Adrenal gland (tissue), 5 donors: ENCODE results near the gene MID1.

ENCODE experiments used
- CTCF ChIP-seq, 6 experiments: fragments of 450-650 bp in 4 of 6; fragments of 200-600 bp in 2 of 6; sonication (generic) in 1 of 6; IDR thresholded peaks; 1 replicate in 5 of 6; 2 replicates in 1 of 6; pipeline versions ENCODE4 v1.5.1 to v1.8.0; 2016 to 2021; ENCODE audit warnings: antibody characterized with exemption in 6 of 6, mild to moderate bottlenecking in 2 of 6, moderate library complexity in 1 of 6
- POLR2A ChIP-seq, 2 donors: fragments of 450-650 bp; IDR thresholded peaks; one replicate each; pipeline ENCODE4 v1.6.1; 2017; ENCODE audit warnings: antibody characterized with exemption in 2 of 2, mild to moderate bottlenecking in 2 of 2, moderate library complexity in 1 of 2
- donor health status: DM: no; HTN: no; CAD: no.

- TF ChIP-seq POLR2A (IDR thresholded peaks at IDR 0.05) (no peak), CTCF (IDR thresholded peaks at IDR 0.05) (no peak)
These were observed 55.9 kb downstream of the MID1 start for GRCh38 chrX:10564484-10564883.
